ENCODE data around the gene KCNT2.

The KCNT2 gene

DNA sequence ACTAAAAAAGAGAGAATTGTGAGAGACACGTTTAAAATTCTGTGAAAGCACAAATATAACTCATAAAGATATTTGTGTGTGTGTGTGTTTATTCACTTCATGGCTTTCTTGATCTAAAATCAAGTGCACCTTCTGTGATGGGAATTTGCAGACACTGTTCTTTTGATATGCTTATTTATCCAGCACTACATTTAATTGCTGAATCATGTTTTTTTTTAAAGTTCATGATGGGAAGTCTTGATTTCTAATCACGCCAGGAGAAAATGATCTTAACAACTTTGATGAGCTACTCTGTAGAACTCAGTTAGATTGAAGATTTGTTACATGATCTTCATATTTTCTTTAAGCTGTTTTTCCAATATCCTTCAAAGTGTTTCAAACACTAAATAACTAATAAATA lies 35.0 kb downstream of the KCNT2 start:
- Histone ChIP-seq H3K27me3 (ENCODE audit: insufficient read depth, low read depth) (no peaks in the 10 kb centered on the region), H4K20me1 (ENCODE audit: insufficient read depth) (no peaks in the 10 kb centered on the region), H3K27ac (no peak overlapping the region), H3K4me3 (IDR thresholded peaks at IDR 0.05; ENCODE audit: insufficient read depth, low read depth, low read length) (no peak overlapping the region), H2AFZ (ENCODE audit: low read depth) (no peak overlapping the region), H3K4me1 (ENCODE audit: low read depth, poor library complexity, severe bottlenecking) (no peaks in the 10 kb centered on the region), H3K9ac (no peak overlapping the region), H3K79me2 (ENCODE audit: insufficient read depth, low read depth) (no peaks in the 10 kb centered on the region), H3K36me3 (ENCODE audit: insufficient read depth) (no peaks in the 10 kb centered on the region), H3K4me2 (no peak overlapping the region)
- TF ChIP-seq, protein P1, sequence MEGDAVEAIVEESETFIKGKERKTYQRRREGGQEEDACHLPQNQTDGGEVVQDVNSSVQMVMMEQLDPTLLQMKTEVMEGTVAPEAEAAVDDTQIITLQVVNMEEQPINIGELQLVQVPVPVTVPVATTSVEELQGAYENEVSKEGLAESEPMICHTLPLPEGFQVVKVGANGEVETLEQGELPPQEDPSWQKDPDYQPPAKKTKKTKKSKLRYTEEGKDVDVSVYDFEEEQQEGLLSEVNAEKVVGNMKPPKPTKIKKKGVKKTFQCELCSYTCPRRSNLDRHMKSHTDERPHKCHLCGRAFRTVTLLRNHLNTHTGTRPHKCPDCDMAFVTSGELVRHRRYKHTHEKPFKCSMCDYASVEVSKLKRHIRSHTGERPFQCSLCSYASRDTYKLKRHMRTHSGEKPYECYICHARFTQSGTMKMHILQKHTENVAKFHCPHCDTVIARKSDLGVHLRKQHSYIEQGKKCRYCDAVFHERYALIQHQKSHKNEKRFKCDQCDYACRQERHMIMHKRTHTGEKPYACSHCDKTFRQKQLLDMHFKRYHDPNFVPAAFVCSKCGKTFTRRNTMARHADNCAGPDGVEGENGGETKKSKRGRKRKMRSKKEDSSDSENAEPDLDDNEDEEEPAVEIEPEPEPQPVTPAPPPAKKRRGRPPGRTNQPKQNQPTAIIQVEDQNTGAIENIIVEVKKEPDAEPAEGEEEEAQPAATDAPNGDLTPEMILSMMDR (conservative IDR thresholded peaks at IDR 0.05; ENCODE audit: low read depth, low read length), result no peak

DNA sequence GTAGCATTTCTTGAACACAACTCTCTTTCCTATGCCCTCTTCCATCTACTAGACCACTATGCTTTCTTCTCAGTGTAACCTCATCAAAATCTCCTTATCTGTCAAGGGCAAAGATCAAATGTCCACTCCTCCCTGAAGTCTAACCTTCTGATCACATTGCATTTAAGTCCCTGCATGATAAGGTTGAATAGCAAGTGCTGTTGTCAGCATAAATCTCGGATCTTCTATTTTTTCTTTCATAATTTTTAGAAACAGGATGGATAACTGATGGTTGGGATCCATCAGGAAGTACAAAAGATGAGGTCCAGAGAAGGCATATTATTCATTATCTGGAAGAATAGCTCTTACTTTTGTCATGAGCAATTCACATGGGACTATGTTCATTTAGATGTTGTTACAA lies 41.0 kb downstream of the KCNT2 start:
- Histone ChIP-seq H2AFZ (ENCODE audit: low read depth) (no peak overlapping the region), H3K36me3 (ENCODE audit: insufficient read depth) (no peaks in the 10 kb centered on the region), H3K4me2 (no peak overlapping the region), H3K4me3 (IDR thresholded peaks at IDR 0.05; ENCODE audit: insufficient read depth, low read depth, low read length) (no peak overlapping the region), H3K79me2 (ENCODE audit: insufficient read depth, low read depth) (no peaks in the 10 kb centered on the region), H4K20me1 (ENCODE audit: insufficient read depth) (no peaks in the 10 kb centered on the region), H3K27ac (no peak overlapping the region), H3K4me1 (ENCODE audit: low read depth, poor library complexity, severe bottlenecking) (no peaks in the 10 kb centered on the region), H3K9ac (no peak overlapping the region), H3K27me3 (ENCODE audit: insufficient read depth, low read depth) (no peaks in the 10 kb centered on the region)
- TF ChIP-seq, protein P1 (conservative IDR thresholded peaks at IDR 0.05; ENCODE audit: low read depth, low read length), result no peak

DNA sequence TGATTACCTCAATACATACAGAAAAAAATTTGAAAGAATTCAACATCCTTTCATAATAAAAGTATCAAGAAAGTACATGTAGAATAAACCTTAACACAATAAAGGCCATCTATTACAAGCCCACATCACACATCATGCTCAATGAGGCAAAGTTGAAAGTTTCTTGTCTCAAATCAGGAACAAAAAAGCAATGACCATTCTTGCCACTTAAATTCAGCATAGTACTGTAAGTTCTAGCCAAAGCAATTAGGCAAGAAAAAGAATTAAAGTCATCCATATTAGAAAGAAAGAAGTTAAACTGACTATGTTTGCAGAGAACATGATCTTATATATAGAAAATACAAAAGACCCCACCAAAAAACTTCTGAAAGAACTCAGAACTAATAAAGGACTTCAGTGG lies 44.5 kb downstream of the KCNT2 start:
- TF ChIP-seq, protein P1 (conservative IDR thresholded peaks at IDR 0.05; ENCODE audit: low read depth, low read length), result no peak
- Histone ChIP-seq H3K27ac (no peak overlapping the region), H3K4me2 (no peak overlapping the region), H3K36me3 (ENCODE audit: insufficient read depth) (no peaks in the 10 kb centered on the region), H4K20me1 (ENCODE audit: insufficient read depth) (no peaks in the 10 kb centered on the region), H3K4me1 (ENCODE audit: low read depth, poor library complexity, severe bottlenecking) (peaks cover 9% of the 10 kb centered on the region), H3K9ac (no peak overlapping the region), H2AFZ (ENCODE audit: low read depth) (no peak overlapping the region), H3K4me3 (IDR thresholded peaks at IDR 0.05; ENCODE audit: insufficient read depth, low read depth, low read length) (no peak overlapping the region), H3K27me3 (ENCODE audit: insufficient read depth, low read depth) (no peaks in the 10 kb centered on the region), H3K79me2 (ENCODE audit: insufficient read depth, low read depth) (no peaks in the 10 kb centered on the region)

DNA sequence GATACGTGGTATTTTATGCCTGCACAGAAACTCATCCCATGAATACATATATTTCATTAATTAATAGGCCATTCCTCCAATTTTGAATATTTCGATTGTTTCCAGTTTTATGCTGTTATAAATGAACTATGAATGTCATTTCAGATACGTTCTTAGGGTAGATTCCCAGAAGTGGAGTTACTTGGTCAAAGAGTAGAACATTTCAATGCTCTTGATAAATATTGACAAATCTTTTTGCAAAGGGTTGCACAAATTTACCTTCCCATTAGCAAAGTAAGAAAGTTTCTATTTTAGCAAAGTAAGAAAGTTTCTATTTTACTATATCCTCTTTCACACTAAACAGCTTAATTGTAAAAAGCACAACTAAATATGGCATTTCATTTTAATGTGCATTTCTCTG lies 48.9 kb downstream of the KCNT2 start:
- H3K27ac ChIP-seq, result no peak overlapping the region
- H2AFZ ChIP-seq (ENCODE audit: low read depth), result no peak overlapping the region
- H4K20me1 ChIP-seq (ENCODE audit: insufficient read depth), result no peaks in the 10 kb centered on the region
- H3K36me3 ChIP-seq (ENCODE audit: insufficient read depth), result no peaks in the 10 kb centered on the region
- no peaks in the 10 kb centered on the region for H3K79me2 ChIP-seq (ENCODE audit: insufficient read depth, low read depth)
- H3K4me1 ChIP-seq (ENCODE audit: low read depth, poor library complexity, severe bottlenecking), result peaks cover 20% of the 10 kb centered on the region
- no peak overlapping the region for H3K4me3 ChIP-seq (IDR thresholded peaks at IDR 0.05; ENCODE audit: insufficient read depth, low read depth, low read length)
- TF ChIP-seq, protein P1 (conservative IDR thresholded peaks at IDR 0.05; ENCODE audit: low read depth, low read length), result no peak
- no peak overlapping the region for H3K9ac ChIP-seq
- H3K4me2 ChIP-seq, result no peak overlapping the region
- no peaks in the 10 kb centered on the region for H3K27me3 ChIP-seq (ENCODE audit: insufficient read depth, low read depth)

All from KMS-11 (cell line).